Measurements from ENCODE around the gene RNF144A.
A peak's percentile ranks its signal among the peaks of the same experiment; 100 is the strongest.

Gene RNF144A

DNA sequence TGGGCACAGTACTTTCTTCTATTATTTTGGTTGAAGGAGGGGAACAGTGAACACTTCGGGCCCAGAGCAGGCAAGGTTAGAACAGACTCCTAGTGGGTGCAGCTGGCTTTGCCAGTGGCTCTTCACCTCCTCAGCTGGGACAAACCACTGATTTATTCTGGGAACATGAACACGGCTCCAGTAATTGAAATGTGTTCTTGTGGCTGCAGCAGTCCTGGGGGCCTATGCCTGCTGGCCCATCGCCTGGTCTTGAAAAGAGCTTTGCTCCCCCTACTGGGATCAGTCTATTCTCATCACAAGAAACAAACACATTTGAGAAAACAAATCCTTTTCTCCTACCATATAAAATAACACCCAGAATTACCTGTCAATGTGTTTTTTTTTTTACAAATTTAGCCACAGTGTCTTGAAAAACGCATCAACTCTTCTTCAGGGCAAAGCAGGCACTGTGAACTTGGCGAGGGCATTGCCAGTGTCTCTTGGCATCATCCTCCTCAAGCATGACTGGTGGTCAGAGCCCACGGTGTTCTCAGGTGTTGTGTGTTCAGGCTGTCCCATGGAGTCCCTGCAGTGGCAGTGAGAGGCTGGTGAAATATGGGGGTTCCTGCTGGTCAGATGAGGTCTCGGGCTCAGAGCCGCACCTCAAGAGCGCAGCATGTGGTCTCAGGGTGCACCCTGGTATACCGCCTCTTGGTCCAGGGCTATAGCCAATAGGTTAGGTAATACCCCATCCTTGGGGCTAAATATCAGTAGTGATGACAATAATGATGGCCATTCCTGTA lies 51.3 kb downstream of the RNF144A start:
- peak in 32 of 58 donors; percentile 10 to 67 (median 36) for DNase-seq

DNA sequence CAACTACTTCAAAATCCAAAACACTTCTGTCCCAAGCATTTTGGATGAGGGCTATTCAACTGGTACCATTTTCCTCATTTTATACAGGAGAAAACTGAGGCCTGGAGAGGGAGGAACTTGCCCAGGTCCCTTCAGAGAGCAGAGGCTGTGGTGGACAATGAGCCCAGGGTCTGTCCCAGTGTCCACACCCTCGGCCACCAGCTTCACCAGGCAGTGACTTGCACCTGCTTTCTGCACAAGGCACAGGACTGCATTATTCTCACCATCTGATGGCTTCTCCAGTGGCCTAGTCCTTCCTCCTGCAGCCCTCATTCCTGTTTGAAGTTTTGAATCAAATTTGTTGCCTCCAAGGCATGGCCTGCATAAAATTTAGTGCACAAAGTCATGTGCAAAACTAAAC lies 53.3 kb downstream of the RNF144A start:
- DNase-seq, result no peak

- DNase-seq, result no peak
These were observed 53.8 kb downstream of the RNF144A start for GRCh38 chr2:6970976-6971480.

DNA sequence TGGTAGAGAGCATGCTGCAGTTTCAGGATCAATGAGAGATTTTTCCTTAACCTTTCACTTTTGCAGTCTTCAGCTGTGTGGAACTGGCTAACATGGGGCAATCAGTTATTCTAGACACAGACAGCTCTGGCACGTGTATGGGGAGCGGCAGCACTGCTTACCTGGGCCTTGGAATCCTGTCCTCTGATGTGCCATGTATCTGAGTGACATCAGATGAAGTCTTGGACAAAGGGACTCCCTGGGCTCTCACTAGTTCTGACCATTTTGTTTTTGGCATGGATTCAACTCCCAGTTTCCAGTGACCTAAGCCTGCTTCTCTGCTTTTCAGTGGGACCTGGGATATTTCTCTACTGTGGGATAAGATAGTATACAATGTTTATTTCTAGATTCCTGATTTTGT lies 54.3 kb downstream of the RNF144A start:
- DNase-seq, result no peak

GRCh38 chr2:6972067-6972710 lies 55.0 kb downstream of the RNF144A start:
- no peak for DNase-seq

GRCh38 chr2:6973895-6974545 lies 56.8 kb downstream of the RNF144A start:
- no peak for DNase-seq

DNA sequence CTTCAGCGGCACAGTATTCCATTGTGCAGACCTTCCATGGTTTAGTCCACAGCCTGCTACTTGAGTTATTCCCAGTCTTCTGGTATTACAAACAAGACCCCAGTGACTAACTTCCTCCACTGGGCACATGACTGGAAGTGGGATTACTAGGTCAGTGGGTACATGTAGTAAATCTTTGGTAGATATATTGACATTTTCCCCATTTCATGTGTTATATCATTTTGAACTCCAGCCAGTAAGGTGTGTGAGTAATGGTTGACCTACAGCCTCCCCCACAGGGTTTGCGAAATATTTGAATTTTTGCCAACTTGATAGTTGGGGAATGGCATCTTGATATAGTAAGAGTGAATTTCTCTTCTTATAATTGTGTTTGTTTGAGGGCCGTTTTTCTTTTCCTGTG lies 58.8 kb downstream of the RNF144A start:
- no peak for DNase-seq

DNA sequence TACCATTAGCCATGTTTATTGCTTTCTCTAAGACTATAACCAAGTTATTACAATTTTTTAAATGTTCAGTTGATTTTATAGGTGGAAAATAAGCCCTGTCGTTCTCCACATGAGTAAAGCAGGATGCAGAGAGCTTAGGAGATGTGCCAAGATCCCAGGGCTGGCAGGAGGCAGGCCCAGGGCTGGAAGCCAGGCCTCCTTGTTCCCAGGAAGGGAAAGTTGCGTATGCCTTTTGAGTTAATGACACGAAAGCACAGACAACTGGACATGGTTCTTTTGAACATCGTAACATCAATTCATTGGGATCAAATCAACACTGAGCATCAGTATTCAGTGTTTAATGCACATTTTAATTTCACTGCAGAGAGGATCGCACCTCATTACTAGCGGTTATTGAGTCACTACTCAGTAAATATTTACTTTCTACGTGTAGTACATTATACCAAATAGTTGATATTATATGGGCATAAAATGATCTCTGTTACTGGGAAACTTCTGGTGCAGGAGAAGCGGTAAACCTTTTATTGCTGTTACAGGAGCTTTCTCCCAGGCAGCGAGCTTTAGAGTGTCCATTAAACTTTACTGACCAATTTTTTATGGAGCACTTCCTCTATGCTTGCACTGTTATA lies 60.0 kb downstream of the RNF144A start:
- DNase-seq, result peak in 45 of 58 donors; percentile 9 to 81 (median 41)

- no peak for DNase-seq
These were observed 60.6 kb downstream of the RNF144A start for GRCh38 chr2:6977786-6978185.

DNA sequence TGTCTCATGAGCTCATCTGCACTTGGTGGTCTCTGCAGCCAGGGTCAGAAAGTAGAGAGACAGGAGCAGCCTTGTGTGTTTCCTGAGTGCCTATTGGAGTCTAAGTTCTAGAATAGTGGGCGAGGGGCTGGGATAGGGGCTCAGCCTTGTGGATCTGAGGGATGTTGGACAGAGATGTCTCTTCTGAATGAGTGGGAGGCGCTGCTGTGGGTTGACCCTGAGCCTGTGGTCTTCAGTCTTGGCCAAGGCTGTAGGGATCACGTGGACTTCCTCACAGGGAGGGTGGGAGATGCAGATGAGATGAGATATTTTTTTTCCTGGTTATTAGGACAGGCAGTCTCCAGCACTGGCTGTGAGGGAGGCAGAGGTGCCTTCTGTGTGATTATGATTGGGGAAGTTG lies 61.8 kb downstream of the RNF144A start:
- no peak for DNase-seq

DNA sequence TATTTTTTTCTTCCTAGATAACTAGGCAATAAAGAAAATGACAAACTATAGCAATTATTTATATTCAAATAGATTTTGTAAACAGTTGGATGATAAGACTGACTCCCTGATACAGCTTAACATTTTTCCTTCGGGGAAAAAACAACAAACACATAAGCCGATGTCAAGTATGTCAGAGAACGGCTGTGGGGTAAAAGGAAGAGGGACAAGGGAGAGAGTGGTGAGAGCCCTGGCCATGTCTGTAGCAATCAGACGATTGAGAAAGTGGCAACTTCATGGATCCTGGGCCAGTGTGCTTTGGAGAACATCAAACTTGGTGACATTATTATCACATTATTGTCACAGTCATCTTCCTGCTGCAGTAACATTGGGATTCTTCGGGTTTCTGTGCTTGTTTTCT lies 65.2 kb downstream of the RNF144A start:
- no peak for DNase-seq

- DNase-seq, result peak in 4 of 58 donors; percentile 11 to 65 (median 27)
These were observed 65.8 kb downstream of the RNF144A start for GRCh38 chr2:6982934-6983589.

DNA sequence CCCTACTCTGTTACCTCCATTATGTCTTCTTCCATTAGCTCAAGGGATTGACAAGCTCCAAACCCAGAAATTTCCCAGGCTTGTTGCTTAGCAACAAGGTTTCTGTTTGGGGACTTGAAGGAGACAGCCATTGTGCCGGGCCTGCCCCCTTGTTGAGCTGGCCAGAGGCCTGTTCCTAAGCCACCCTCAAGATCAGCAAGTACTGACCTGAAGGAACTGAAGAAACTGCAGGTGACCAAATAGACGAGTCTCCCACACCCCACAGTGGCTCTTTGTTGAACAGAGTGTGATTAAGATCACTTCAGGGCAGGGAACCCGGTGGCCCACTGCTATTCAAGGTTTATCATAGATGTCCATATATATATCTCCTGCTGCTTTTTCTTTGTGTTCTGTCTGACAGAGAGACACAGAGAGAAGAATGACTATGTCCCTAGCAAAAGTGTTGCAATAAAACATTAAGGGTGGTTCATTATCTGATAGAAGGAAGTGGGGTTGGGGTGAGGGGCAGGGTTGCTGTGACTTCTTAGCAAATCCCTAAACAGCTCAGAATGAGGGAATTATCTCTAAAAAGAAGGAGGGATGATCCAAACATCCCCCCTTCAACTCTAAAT lies 69.2 kb downstream of the RNF144A start:
- DNase-seq, result peak in 9 of 58 donors; percentile 19 to 37 (median 29)

- DNase-seq, result peak in 24 of 58 donors; percentile 12 to 68 (median 36)
These were observed 69.7 kb downstream of the RNF144A start for GRCh38 chr2:6986912-6987361.

- no peak for DNase-seq
These were observed 73.7 kb downstream of the RNF144A start for GRCh38 chr2:6990871-6991270.

DNA sequence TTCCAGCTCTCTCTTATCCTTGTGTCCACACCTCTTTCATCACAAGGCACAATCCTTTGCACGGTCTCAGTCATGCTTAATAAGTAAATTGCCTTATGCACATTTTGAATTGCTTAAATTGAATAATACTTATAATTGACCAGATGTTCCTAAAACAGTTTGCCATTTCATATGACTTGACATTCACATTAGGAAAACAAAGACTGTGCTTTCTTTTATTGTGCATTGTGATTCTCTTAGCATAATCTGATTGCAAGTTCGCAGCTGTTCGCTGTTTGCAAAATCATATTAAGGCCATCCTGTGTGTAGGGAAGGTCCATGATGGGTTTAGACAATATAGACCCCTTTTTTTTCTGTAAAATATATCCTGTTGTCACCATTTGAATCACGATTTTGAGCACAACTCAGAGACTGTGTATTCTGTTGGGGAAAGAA lies 75.6 kb downstream of the RNF144A start:
- DNase-seq, result peak in 1 of 58 donors; percentile 72

DNA sequence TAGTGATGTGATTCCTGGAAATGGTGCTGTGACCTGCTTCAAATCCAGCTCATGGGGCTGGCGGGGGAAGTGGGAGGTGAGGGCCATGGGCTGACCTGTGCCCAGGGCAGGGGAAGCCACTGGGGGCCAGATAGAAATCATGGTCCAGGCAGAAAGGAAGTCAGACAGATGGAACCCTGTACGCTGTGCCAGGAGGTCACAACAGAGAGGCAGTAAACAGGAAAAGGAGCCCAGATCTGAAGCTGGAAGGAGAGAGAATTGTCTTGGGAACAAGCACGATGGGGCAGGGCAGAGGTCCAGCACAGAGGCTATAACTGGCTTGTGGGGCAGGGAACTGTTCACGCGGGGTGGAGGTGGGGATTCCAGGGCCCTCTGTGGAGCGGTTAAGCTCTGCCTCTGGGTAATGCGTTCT lies 76.0 kb downstream of the RNF144A start:
- peak in 47 of 58 donors; percentile 13 to 83 (median 62) for DNase-seq

GRCh38 chr2:6993936-6994335 lies 76.7 kb downstream of the RNF144A start:
- peak in 6 of 58 donors; percentile 16 to 35 (median 28) for DNase-seq

- no peak for DNase-seq
These were observed 77.4 kb downstream of the RNF144A start for GRCh38 chr2:6994536-6995128.
